Measurements from ENCODE around the gene REEP1.

- TF ChIP-seq POLR2A (IDR thresholded peaks at IDR 0.05) (no peak), CTCF (IDR thresholded peaks at IDR 0.05) (no peak), POLR2AphosphoS5 (IDR thresholded peaks at IDR 0.05) (no peak)
Measured at GRCh38 chr2:86256300-86256699, 81.1 kb downstream of the REEP1 start.
